Gastroesophageal sphincter (tissue), 3 donors: ENCODE measurements around the gene EHBP1.

Source experiments
- POLR2A ChIP-seq, 2 donors: fragments of 450-650 bp; IDR thresholded peaks; one replicate each; pipeline ENCODE4 v1.6.1; 2017; ENCODE audit warnings: antibody characterized with exemption in 2 of 2, mild to moderate bottlenecking in 2 of 2, moderate library complexity in 1 of 2
- POLR2AphosphoS5 ChIP-seq: sonication (generic); formaldehyde crosslinking; IDR thresholded peaks from one replicate; pipeline ENCODE4 v1.6.1; 2017; ENCODE audit warnings: antibody characterized with exemption
- TF ChIP-seq, protein P1 (sequence below), 4 experiments: fragments of 200-600 bp in 2 of 4; fragments of 450-650 bp in 2 of 4; sonication (generic) in 1 of 4; IDR thresholded peaks; one replicate each; pipeline ENCODE4 v1.5.1; 2017 to 2019; ENCODE audit warnings: antibody characterized with exemption in 4 of 4, mild to moderate bottlenecking in 2 of 4, moderate library complexity in 2 of 4

DNA sequence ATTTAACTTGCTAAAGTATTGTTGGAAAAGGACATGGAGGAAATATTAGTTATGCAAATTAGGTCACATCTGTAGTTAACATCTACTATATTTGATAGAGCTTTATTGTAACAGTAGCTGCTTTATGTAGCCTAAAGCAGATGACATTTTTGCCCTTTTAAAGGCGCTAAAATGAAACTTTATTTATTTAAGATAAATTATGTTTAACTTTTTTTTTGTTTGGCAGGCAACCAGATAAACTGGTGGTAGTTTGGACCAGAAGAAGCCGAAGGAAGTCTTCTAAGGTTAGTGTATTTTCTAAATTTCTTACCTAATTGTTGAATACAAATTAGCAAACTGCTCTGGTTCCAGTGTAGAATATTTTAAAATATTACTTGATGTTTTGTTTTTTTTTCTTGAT, 41.7 kb downstream of the EHBP1 start:
- TF ChIP-seq, protein P1, sequence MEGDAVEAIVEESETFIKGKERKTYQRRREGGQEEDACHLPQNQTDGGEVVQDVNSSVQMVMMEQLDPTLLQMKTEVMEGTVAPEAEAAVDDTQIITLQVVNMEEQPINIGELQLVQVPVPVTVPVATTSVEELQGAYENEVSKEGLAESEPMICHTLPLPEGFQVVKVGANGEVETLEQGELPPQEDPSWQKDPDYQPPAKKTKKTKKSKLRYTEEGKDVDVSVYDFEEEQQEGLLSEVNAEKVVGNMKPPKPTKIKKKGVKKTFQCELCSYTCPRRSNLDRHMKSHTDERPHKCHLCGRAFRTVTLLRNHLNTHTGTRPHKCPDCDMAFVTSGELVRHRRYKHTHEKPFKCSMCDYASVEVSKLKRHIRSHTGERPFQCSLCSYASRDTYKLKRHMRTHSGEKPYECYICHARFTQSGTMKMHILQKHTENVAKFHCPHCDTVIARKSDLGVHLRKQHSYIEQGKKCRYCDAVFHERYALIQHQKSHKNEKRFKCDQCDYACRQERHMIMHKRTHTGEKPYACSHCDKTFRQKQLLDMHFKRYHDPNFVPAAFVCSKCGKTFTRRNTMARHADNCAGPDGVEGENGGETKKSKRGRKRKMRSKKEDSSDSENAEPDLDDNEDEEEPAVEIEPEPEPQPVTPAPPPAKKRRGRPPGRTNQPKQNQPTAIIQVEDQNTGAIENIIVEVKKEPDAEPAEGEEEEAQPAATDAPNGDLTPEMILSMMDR (IDR thresholded peaks at IDR 0.05), result no peak
- TF ChIP-seq POLR2A (IDR thresholded peaks at IDR 0.05) (no peak), POLR2AphosphoS5 (no peak)
